ENCODE measurements around the gene SLC41A3.
"Not testable (repeated sequence)": the region's sequence is repeated elsewhere in the genome, so short reads cannot be mapped to it uniquely, and the experiment has no call there.

Gene SLC41A3

GRCh38 chr3:125967156-125967555 lies 116.8 kb downstream of the SLC41A3 start:
- H3K27ac ChIP-seq: no peak overlapping the region
- ChIA-PET POLR2A (ENCODE audit: low non-redundant PET) (no interaction called here), CTCF (no interaction called here)
- no peak for DNase-seq (ENCODE audit: low spot score)
- TF ChIP-seq, protein P1, sequence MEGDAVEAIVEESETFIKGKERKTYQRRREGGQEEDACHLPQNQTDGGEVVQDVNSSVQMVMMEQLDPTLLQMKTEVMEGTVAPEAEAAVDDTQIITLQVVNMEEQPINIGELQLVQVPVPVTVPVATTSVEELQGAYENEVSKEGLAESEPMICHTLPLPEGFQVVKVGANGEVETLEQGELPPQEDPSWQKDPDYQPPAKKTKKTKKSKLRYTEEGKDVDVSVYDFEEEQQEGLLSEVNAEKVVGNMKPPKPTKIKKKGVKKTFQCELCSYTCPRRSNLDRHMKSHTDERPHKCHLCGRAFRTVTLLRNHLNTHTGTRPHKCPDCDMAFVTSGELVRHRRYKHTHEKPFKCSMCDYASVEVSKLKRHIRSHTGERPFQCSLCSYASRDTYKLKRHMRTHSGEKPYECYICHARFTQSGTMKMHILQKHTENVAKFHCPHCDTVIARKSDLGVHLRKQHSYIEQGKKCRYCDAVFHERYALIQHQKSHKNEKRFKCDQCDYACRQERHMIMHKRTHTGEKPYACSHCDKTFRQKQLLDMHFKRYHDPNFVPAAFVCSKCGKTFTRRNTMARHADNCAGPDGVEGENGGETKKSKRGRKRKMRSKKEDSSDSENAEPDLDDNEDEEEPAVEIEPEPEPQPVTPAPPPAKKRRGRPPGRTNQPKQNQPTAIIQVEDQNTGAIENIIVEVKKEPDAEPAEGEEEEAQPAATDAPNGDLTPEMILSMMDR (conservative IDR thresholded peaks at IDR 0.05; ENCODE audit: low read depth): no peak

DNA sequence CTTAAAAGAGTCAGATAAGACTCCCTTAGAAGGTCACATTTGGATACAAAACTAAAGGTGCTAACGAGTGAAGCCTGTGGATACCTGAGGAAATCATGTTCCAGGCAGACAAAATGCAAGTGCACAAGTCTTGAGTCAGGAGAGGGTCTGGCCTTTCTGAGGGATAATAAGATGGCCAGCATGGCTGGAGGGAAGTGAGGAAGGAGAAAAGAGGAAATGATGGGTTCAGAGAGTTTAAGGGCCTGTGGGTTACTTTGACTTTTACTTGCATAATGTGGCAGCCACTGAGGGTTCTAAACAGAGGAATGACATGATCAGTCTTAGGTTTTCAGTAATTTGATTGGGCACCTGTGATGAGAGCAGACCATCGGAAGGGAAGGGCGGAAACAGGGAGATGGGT lies 118.4 kb downstream of the SLC41A3 start:
- TF ChIP-seq, protein P1 (conservative IDR thresholded peaks at IDR 0.05; ENCODE audit: low read depth): no peak
- ChIA-PET CTCF (no interaction called here), POLR2A (ENCODE audit: low non-redundant PET) (no interaction called here)
- H3K27ac ChIP-seq: no peak overlapping the region
- DNase-seq (ENCODE audit: low spot score): no peak

GRCh38 chr3:125963834-125964233 lies 120.1 kb downstream of the SLC41A3 start:
- CTCF ChIA-PET; DNase-seq (ENCODE audit: low spot score); H3K27ac ChIP-seq; POLR2A ChIA-PET (ENCODE audit: low non-redundant PET): not testable (repeated sequence)

DNA sequence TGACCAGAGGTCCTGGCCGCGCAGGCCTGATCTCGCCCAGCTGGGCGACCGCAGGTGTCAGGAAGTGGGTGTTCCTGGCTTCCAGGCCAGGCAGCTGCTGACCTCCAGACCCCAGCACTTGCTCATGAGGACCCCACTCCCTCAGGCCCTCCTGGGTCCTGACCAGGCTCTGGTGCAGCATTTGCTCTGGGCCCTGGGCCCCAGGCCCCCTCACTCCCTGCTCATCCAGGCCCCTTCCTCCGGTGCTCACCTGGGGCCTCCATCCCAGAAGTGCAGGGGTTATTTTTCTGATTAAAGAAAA lies 122.7 kb downstream of the SLC41A3 start:
- H3K27ac ChIP-seq: no peak overlapping the region
- ChIA-PET CTCF (interaction anchor here (0.6 kb wide), 1 partner anchor 94 kb away, joined by 4 read pairs; no protein-coding TSS in a partner anchor), POLR2A (ENCODE audit: low non-redundant PET) (no interaction called here)
- TF ChIP-seq, protein P1 (conservative IDR thresholded peaks at IDR 0.05; ENCODE audit: low read depth): no peak
- no peak for DNase-seq (ENCODE audit: low spot score)

DNA sequence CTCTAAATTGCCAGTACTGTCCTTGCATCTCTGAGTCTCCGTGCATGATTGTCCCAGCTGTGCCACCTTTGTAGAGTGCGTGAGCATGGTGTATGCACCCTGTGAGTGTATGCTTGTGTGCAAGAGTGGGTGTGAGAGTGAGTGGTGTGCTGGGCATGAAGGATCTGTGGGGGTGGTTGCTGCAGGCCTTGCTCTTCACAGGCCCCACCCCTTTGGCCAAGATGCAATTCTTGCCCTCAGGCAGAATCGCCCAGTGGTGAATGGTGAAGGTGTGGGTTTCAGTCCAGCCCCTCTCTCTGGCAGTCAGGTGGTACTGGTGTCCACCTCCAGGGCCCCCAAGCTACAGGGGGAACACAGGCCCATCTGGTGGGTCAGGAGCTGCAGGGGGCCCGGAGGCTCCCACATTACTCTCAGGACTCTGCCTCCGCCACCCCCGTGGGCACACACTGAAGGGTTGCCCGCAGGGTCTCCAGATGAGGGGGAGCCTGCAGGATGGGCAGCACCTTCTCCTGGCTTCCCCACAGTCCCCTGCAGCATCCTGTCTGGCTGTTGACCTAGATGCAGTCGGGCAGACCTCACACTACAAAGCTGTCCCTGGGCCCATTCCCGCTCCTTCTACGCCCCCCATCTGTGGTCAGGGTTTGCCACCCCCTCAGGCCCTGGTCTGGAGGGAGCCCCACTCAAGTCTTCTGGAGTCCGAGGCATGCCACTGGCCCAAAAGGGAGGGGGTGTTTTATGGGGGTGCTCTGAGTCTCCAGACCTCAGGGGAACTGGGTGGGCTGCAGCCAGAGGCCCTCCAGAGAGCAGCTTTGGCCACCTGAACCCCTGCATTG lies 123.3 kb downstream of the SLC41A3 start:
- H3K27ac ChIP-seq: no peak overlapping the region
- CTCF ChIA-PET: interaction anchor here (0.6 kb wide), 1 partner anchor 94 kb away, joined by 4 read pairs; no protein-coding TSS in a partner anchor
- TF ChIP-seq, protein P1 (conservative IDR thresholded peaks at IDR 0.05; ENCODE audit: low read depth): no peak
- DNase-seq (ENCODE audit: low spot score): no peak
- POLR2A ChIA-PET (ENCODE audit: low non-redundant PET): no interaction called here

GRCh38 chr3:125960066-125960424 lies 123.9 kb downstream of the SLC41A3 start:
- TF ChIP-seq, protein P1 (conservative IDR thresholded peaks at IDR 0.05; ENCODE audit: low read depth): no peak
- ChIA-PET POLR2A (ENCODE audit: low non-redundant PET) (no interaction called here), CTCF (no interaction called here)
- no peak overlapping the region for H3K27ac ChIP-seq
- DNase-seq (ENCODE audit: low spot score): no peak

DNA sequence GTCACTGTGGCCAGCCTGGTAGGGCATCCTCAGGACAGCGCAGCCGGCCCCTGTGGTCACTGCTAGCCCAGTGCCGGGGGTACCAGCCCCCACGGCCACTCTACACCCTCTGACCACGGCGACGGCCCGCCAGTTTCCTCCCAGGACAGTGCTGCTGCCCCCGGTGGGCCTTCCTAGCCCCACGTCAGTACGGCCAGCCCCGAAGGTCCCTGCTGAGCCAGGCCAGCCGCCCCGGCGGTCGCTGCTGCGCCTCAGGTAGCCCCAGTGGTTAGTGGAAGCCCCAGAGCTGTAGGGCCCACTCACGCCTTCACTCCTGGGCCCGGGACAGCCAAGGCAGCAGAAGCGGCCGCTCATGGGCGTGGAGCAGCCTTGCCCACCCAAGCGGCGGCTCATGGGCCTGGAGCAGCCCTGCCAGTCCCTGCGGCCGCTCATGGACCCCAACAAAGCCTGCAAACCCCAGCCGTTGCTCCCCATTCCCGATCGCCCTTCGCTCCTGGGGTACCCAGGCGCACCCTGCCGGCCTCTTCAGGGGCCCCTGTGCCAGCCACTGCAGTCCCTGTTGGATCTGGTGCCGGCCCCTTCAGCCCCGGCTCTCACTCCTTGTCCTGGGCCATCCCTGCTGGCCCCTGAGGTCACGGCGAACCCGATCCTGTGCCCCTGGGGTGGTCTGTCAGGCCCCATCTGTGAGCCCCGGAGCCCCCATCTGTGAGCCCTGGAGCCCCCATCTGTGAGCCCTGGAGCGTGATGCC lies 124.4 kb downstream of the SLC41A3 start:
- DNase-seq (ENCODE audit: low spot score): no peak
- ChIA-PET CTCF (no interaction called here), POLR2A (ENCODE audit: low non-redundant PET) (no interaction called here)
- no peak overlapping the region for H3K27ac ChIP-seq
- TF ChIP-seq, protein P1 (conservative IDR thresholded peaks at IDR 0.05; ENCODE audit: low read depth): no peak
